ENCODE data around the gene NRP1.

DNA sequence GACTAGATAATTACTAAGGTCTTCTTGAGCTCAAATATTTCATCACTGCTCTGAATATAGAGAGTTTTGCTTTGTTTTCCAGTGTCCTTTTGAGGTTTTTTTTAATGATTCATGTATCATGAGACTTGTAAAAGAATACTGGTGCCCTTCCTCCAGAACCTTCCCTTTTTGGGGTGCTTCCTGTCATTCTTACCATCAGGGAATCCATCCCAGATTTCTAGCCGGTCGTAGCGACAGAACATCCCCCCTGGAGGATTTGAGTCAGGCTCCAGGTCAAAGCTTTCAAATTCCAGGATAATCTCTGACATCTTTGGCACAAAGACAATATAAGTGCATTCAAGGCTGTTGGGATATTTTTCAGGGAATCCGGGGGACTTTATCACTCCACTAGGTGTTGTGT lies 71.0 kb downstream of the NRP1 start:
- TF ChIP-seq, protein P1, sequence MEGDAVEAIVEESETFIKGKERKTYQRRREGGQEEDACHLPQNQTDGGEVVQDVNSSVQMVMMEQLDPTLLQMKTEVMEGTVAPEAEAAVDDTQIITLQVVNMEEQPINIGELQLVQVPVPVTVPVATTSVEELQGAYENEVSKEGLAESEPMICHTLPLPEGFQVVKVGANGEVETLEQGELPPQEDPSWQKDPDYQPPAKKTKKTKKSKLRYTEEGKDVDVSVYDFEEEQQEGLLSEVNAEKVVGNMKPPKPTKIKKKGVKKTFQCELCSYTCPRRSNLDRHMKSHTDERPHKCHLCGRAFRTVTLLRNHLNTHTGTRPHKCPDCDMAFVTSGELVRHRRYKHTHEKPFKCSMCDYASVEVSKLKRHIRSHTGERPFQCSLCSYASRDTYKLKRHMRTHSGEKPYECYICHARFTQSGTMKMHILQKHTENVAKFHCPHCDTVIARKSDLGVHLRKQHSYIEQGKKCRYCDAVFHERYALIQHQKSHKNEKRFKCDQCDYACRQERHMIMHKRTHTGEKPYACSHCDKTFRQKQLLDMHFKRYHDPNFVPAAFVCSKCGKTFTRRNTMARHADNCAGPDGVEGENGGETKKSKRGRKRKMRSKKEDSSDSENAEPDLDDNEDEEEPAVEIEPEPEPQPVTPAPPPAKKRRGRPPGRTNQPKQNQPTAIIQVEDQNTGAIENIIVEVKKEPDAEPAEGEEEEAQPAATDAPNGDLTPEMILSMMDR (IDR thresholded peaks at IDR 0.05), result no peak
- no peak for TF ChIP-seq POLR2A (IDR thresholded peaks at IDR 0.05)

Measured in Peyer's patch (tissue), 4 donors.